Activated CD8-positive, alpha-beta memory T cell treated with anti-CD3 and anti-CD28 coated beads, Interleukin-2, amount 50 U/mL, for 48 hours (primary cell): ENCODE measurements around the gene PCDHA3.
"Not testable (repeated sequence)": the region's sequence is repeated elsewhere in the genome, so short reads cannot be mapped to it uniquely, and the experiment has no call there.

ENCODE experiments used
- DNase-seq: peaks from one replicate; pipeline ENCODE4 v3.0.0-alpha.2; 2020

Gene PCDHA3

DNA sequence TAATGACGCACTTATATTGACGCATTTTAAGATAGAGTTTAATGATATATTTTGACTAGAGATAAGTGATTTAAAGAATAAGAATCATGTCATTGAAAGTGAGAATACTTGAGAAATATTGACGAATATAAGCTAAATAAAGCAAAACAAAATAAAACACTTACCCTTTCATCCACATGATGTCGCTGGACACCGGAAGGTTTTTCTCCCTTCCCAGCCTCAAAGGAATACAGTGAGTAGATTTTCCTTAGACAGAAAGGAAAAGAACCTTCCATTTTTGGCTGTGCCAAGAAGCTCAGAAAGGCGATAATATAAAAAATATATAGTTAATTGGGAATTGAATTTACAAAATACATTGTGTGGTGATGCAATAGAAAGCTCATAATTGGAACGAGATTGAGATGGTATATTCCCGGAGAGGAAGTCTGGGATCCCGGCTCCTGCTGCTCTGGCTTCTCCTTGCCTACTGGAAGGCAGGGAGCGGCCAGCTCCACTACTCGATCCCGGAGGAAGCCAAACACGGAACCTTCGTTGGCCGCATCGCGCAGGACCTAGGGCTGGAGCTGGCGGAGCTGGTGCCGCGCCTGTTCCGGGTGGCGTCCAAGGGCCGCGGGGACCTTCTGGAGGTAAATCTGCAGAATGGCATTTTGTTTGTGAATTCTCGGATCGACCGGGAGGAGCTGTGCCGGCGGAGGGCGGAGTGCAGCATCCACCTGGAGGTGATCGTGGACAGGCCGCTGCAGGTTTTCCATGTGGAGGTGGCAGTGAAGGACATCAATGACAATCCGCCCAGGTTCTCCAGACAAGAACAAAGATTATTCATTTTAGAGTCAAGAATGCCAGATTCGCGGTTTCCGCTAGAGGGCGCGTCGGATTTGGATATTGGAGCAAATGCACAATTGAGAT lies 20.8 kb downstream of the PCDHA3 start, which contains the start of gene PCDHA5:
Gene PCDHA5, plus strand, starts transcription at position 239 of the 906 bp plus-strand sequence.
- DNase-seq = peak; percentile 66

GRCh38 chr5:140822281-140822629 lies 21.4 kb downstream of the PCDHA3 start:
- no peak for DNase-seq

- DNase-seq = not testable (repeated sequence)
These were observed 22.1 kb downstream of the PCDHA3 start for GRCh38 chr5:140822969-140823368.

- no peak for DNase-seq
These were observed 22.6 kb downstream of the PCDHA3 start for GRCh38 chr5:140823475-140823874.

DNA sequence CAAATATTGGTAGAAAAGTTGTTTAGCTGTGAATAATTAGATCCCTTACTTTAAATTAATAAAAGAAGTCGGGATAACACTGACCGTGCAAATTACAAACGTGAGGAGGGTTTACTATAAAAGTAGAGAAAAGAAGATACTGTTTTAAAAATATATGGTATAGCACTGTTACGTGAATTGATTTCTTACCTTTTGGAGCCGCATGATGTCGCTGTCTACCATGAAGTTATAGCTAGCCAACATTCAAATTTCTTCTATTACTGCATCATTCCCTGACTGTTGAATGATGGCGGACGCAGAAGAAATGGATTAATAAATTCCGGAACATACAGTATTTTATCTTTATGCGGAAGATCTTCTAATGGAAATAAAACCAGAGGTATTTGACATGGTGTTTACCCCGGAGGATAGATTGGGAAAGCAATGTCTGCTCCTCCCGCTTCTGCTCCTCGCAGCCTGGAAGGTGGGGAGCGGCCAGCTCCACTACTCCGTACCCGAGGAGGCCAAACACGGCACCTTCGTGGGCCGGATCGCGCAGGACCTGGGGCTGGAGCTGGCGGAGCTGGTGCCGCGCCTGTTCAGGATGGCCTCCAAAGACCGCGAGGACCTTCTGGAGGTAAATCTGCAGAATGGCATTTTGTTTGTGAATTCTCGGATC lies 27.0 kb downstream of the PCDHA3 start, which contains the start of gene PCDHA6:
Gene PCDHA6, plus strand, starts transcription at position 257 of the 658 bp plus-strand sequence. Its CDS starts 132 bp downstream, at position 389.
- no peak for DNase-seq

GRCh38 chr5:140828362-140828737 lies 27.5 kb downstream of the PCDHA3 start:
- no peak for DNase-seq

DNA sequence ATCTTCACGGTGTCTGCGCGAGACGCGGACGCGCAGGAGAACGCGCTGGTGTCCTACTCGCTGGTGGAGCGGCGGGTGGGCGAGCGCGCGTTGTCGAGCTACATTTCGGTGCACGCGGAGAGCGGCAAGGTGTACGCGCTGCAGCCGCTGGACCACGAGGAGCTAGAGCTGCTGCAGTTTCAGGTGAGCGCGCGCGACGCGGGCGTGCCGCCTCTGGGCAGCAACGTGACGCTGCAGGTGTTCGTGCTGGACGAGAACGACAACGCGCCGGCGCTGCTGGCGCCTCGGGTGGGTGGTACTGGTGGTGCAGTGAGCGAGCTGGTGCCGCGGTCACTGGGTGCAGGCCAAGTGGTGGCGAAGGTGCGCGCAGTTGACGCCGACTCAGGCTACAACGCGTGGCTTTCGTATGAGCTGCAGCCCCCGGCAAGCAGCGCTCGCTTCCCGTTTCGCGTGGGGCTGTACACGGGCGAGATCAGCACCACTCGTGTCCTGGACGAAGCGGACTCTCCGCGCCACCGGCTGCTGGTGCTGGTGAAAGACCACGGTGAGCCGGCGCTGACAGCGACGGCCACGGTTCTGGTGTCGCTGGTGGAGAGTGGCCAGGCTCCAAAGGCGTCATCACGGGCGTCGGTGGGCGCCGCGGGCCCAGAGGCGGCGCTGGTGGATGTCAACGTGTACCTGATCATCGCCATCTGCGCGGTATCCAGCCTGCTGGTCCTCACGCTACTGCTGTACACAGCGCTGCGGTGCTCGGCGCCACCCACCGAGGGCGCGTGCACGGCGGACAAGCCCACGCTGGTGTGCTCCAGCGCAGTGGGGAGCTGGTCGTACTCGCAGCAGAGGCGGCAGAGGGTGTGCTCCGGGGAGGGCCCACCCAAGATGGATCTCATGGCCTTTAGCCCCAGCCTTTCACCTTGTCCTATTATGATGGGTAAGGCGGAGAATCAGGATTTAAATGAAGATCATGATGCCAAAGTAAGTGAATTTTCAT lies 28.9 kb downstream of the PCDHA3 start:
- DNase-seq = not testable (repeated sequence)

GRCh38 chr5:140833993-140834392 lies 33.1 kb downstream of the PCDHA3 start, which contains the start of gene PCDHA7:
PCDHA7 (plus strand) TSS chr5:140834269; CDS start chr5:140834384, 115 bp downstream.
- DNase-seq = no peak

- DNase-seq = not testable (repeated sequence)
These were observed 33.7 kb downstream of the PCDHA3 start for GRCh38 chr5:140834439-140835008.

DNA sequence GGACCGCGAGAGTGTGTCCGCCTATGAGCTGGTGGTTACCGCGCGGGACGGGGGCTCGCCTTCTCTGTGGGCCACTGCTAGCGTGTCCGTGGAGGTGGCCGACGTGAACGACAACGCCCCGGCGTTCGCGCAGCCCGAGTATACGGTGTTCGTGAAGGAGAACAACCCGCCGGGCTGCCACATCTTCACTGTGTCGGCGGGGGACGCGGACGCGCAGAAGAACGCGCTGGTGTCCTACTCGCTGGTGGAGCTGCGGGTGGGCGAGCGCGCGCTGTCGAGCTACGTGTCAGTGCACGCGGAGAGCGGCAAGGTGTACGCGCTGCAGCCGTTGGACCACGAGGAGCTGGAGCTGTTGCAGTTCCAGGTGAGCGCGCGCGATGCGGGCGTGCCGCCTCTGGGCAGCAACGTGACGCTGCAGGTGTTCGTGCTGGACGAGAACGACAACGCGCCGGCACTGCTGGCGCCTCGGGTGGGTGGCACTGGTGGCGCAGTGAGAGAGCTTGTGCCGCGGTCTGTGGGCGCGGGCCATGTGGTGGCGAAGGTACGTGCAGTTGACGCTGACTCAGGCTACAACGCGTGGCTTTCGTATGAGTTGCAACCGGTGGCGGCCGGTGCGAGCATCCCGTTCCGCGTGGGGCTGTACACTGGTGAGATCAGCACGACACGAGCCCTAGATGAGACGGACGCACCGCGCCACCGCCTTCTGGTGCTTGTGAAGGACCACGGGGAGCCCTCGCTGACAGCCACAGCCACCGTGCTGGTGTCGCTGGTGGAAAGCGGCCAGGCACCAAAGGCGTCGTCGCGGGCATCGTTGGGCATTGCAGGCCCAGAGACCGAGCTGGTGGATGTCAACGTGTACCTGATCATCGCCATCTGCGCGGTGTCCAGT lies 35.0 kb downstream of the PCDHA3 start:
- DNase-seq = no peak

DNA sequence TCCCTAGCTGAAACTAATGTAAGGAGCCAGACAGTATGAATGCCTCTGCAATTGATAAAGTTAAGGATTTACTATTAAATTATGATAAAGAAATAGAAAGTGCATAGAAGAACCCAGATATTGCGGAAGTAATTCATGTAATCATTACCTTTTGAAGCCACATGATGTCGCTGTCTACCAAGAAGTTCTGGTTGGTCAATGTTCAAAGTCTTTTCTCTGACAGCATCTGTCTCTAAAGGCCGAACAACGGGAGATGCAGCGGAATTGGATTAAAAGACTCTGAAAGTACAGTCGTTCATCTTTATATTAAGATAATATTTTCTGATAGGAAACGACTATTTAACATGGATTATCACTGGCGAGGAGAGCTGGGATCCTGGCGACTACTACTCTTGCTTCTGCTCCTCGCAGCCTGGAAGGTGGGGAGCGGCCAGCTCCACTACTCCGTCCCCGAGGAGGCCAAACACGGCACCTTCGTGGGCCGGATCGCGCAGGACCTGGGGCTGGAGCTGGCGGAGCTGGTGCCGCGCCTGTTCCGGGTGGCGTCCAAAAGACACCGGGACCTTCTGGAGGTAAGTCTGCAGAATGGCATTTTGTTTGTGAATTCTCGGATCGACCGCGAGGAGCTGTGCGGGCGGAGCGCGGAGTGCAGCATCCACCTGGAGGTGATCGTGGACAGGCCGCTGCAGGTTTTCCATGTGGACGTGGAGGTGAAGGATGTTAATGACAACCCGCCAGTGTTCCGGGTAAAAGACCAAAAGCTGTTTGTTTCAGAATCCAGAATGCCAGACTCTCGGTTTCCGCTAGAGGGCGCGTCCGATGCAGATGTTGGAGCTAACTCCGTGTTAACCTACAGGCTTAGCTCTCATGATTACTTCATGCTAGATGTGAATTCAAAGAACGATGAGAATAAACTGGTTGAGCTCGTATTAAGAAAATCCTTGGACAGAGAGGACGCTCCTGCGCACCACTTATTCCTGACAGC lies 40.4 kb downstream of the PCDHA3 start, which contains the start of gene PCDHA8:
Gene PCDHA8, plus strand, starts transcription at position 210 of the 985 bp plus-strand sequence. Its CDS starts 135 bp downstream, at position 345.
- DNase-seq = peak; percentile 53

DNA sequence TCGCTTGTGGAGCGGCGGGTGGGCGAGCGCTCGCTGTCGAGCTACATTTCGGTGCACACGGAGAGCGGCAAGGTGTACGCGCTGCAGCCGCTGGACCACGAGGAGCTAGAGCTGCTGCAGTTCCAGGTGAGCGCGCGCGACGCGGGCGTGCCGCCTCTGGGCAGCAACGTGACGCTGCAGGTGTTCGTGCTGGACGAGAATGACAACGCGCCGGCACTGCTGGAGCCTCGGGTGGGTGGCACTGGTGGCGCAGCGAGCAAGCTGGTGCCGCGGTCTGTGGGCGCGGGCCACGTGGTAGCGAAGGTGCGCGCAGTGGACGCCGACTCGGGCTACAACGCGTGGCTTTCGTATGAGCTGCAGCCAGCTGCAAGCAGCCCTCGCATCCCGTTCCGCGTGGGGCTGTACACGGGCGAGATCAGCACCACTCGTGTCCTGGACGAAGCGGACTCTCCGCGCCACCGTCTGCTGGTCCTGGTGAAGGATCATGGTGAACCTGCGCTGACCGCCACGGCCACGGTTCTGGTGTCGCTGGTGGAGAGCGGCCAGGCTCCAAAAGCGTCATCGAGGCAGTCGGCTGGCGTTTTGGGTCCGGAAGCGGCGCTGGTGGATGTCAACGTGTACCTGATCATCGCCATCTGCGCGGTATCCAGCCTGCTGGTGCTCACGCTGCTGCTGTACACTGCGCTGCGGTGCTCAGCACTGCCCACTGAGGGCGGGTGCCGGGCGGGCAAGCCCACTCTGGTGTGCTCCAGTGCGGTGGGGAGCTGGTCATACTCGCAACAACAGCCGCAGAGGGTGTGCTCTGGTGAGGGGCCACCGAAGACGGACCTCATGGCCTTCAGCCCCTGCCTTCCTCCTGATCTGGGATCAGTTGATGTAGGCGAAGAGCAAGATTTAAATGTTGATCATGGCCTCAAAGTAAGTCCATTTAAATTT lies 42.2 kb downstream of the PCDHA3 start:
- no peak for DNase-seq

GRCh38 chr5:140848139-140849102 lies 47.6 kb downstream of the PCDHA3 start, which contains the start of gene PCDHA9:
PCDHA9 (plus strand) TSS chr5:140848382; CDS start chr5:140848496, 114 bp downstream.
- not testable (repeated sequence) for DNase-seq

GRCh38 chr5:140849831-140850634 lies 49.2 kb downstream of the PCDHA3 start:
- DNase-seq = not testable (repeated sequence)
